HG02970 (cell line): Measurements from ENCODE around the gene NAA35.
"Not testable (repeated sequence)": the region's sequence is repeated elsewhere in the genome, so short reads cannot be mapped to it uniquely, and the experiment has no call there.

Source experiments
- ATAC-seq: cut with Tn5 transposase; IDR thresholded peaks from one replicate; pipeline ENCODE4 v1.9.1; 2021; ENCODE audit warnings: mild to moderate bottlenecking, moderate library complexity, moderate number of reproducible peaks; ENCODE audit not compliant: unreplicated experiment, low FRiP score

Gene NAA35

DNA sequence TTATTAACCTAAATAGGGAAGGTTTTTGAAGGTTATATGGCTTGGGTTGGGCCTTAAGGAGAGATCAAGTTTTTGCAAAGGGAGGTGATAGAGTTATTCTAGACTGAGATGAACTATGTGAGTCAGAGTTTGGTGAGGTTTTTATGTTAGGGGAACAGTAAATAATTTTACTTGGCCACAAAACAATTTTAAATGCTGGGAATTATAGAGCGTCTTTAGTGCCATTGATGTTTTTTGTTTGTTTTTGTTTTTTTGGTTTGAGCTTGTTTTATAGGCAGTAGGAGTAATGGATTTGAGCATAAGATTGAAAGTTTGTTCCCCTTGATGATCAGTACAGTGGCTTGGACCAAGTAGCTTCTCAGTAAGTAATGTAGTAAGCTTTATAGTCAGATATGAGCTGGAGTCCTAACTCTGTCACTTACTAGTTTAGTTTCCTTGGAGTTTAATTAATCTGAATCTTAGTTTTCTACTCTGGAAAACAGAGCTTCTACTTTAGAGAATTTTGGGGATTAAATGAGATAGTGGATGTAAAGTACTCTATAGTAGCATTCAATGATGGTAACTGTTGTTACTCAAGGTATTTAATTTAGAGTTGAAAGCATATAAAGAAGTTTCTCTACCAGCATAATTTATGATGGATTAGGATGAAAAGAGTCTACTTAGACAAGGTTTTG, 2.9 kb downstream of the NAA35 start:
- no peak for ATAC-seq

DNA sequence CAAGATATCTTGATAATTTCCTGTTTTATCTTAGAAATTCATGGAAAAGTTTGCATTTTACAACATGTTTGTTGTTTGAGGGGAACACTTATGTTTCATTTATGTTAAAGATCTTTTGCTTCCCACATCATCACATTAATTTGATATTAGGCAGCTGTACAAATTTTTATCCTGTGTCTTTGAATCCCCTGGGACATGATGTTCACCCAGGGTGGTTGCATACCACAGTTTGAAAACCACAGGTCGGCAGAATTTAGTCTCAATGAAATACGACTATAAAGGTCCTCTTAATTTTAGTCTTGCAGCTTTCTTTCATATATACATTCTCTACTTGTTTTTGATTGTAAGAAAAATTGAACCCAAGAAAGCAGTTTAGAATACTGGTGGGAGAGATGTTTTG, 3.7 kb downstream of the NAA35 start:
- ATAC-seq = no peak

DNA sequence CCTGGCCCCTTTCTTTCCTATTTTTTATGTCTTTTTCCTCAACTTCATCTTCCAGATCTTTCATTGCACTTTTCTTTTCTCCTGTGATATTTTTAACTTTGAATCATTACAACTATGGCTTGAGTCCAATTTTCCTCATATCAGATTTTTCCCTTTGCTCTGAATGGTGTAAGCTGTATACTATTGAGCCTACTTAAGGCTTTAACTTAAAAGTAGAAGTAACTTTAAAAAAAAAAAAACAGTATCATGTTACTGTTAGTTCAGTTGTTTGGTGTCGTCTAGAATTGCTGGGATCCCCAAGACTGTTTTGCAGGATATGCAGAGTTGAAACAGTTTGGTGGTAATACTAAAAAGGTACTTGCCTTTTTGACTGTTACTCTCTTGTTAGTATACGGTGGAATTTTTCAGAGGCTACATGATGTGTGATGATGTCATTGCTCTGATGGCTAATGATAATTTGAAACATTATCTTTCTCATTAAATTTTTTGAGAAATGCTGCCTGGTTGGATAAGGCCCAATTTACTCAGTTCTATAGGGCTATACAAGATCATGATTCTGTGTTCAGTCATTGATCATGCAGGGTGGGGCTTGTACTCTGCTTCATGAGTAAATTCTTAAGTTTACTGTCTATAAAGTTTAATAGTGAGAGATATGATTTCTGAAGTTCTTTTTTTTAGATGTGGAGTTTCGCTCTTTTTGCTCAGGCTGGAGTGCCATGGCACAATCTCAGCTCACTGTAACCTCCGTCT, 8.8 kb downstream of the NAA35 start:
- no peak for ATAC-seq

DNA sequence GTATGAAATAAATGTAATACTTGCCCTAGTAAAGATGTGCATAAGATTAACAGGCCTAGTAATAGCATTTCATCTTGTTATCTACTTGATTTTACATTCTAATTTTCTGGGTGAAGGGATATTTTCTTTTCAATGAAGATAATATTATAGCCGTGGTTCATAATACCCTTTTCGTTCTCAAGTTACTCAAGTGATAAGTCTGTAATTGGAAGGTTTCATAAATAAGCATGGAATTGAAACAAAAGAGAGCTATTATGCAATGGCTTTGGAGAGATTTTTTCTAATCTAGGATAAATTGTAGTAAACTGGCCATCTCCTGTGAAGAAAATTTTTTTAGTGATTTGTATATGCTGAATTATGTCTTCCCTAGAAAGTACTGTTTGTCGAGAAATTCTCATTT, 19.0 kb downstream of the NAA35 start:
- ATAC-seq = no peak

DNA sequence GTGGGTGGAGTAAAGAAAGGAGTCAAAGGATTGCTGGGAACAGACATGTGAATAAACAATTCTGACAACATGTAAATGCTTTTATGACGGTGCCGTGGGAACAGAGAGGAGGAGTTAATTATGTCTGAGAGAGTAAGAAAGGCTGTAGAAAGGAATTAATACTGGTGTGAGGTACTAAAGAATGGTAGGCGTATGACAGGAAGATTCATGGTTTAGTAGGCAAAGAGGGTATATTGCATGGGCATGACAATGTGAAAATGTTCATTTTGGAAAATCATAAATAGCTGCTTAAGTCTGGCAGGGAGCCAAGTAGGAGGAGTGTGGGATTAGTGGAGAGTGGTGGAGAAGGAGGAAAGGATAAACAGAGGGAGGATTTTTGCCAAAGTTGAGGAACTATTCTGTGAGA, 19.7 kb downstream of the NAA35 start:
- no peak for ATAC-seq

DNA sequence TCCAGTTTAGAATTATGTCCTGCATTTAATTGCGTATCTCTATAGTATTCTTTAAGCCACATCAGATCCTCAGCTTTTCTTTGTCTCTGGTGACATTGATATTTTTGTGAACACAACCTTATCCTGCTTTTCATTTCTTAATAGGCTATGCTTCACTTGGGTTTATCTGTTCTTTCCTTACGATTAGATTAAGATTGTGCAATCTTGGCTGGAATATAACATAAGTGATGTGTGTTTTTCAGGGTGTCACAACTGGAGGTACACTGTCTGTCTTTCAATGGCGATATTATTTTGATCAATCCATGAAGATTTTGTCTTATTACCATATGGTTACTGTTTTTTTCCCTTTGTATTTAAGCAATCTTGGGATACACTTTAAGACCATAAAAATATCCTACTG, 23.6 kb downstream of the NAA35 start:
- no peak for ATAC-seq

DNA sequence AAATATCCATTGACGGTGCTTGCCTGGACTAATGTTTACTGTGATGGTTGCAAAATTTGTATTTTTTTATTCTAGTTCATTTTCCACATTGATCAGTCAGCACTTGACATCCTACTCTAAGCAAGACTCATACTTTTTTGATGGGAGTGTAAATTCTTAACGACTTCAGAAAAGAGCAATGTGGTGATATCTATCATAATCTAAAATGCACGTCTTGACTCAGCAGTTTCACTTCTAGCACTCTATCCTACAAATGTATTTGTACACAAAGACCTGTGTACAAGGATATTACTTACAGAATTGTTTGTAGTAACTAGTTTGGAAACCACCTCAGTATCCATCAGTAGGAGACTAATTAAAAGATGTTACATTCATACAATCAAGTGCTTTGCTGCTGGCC, 24.0 kb downstream of the NAA35 start:
- no peak for ATAC-seq

DNA sequence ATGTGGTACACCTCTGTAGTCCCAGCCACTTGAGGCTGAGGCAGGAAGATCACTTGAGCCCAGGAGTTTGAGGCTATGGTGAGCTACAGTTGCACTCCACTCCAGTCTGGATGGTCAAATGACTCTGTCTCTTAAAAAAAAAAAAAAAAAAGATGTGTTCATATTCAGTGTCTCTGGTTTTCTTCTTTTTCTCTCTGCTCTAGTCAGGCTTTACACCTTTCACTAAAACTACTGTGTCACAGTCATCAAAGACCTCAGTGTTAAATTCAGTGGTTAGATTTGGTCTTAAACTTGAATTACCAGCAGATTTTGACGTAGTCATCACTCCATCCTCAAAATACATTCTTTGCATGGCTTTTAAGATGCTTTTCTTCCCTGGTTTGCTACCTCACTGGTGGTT, 28.8 kb downstream of the NAA35 start:
- no peak for ATAC-seq

DNA sequence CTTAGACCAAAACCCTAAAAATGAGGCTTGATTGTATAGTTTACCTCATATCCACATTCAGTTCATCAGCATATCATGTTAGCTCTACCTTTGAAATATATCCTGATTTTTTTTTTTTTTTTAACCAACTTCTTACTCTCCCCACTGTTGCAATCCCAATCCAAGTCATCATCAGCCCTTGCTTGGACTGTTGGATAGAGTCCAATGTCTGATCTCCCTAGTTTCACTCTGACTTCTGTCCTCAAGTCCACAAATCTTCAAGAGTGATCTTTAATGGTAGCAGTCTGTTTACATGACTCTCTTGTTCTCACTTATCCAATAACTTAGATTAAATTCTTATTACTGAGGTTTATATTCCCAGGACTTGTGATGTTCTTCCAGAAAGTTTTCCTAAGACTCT, 30.8 kb downstream of the NAA35 start:
- ATAC-seq = no peak

DNA sequence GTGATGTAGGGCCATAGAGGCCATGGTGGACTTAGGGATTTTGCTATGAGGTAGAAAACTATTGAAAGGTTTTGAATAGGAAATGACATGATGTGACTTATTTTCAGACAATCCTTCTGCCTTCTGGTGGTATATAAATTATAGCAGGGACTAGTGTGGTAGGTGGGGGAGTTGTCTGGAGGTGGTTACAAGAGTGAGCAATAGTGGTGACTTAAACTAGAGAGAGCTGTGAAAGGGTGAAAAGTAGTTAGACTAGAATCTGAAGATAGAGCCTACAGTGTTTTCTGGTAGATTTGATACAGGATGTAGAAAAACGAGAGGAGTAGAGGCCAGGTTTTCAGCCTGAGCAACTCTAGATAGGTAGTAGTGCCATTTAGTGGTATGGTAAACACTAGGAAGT, 32.3 kb downstream of the NAA35 start:
- no peak for ATAC-seq

DNA sequence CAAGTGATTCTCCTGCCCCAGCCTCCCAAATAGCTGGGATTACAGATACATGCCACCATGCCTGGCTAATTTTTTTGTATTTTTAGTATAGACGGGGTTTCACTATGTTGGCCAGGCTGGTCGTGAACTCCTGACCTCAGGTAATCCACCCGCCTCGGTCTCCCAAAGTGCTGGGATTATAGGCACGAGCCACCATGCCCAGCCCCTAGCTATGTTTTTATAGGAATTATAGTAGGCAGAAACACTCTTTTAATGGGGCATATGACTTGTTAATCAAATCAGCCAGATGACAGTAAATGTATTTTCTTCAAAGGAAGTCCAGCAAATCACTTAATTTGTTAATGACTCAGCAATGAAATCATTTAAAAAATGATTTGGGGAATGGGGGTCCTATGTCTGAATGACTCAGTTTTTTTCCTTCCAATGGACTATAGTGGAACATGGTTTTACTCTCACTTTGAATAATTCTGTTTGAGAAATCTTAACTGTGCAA, 33.2 kb downstream of the NAA35 start:
- ATAC-seq = not testable (repeated sequence)

DNA sequence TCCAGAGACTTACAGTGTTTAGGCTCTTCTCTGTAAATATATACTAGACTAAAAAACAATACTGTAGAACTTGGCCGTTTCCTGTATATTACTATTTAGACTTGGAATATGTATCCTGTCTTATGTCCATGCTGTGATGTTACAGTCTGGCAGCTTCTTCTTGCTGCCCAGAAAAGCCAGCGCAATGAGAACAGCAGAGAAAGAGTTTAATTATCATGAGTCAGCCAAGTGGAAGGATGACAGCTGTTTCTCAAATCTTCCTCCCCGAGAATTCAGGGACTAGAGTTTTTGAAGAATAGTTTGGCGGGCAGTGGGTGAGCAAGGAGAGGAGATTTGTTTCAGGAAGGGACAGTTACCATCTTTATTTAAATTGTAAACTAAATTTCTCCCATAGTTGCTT, 37.5 kb downstream of the NAA35 start:
- no peak for ATAC-seq

DNA sequence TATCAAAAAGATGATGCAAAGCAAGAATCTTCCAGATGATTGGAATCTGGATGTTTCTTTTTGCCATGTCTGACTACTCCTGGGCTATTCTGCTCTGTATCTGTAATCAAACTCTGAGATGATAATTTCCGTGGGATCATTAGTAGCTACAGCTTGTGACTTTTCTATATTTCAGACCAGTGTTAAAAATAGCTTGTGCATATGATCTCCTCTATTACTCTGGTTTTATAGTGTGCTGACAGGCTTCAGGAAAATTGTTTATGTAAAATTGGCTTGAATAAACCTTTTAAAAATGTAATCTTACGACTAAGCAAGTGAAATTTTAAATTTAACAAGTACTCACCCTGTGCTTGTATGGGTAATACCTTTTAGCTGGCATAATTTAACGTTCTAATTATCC, 40.4 kb downstream of the NAA35 start:
- ATAC-seq = no peak

DNA sequence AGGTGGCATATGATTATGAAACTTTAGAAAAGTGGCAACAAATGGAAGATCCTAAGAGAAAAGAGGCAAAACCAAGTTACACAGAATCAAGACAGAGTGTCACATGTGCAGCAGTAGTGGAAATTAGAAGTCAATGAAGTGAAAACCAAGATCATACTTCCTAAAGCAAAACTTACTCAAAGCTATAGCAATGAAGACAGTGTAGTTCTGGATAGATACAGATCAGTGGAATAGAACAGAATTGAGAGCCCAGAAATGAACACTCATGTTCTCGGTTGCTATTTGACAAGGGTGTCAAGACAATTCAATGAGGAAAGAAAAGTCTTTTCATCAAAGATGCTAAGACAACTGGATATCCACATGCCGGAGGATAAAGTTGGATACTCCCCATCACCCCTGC, 43.5 kb downstream of the NAA35 start:
- no peak for ATAC-seq

DNA sequence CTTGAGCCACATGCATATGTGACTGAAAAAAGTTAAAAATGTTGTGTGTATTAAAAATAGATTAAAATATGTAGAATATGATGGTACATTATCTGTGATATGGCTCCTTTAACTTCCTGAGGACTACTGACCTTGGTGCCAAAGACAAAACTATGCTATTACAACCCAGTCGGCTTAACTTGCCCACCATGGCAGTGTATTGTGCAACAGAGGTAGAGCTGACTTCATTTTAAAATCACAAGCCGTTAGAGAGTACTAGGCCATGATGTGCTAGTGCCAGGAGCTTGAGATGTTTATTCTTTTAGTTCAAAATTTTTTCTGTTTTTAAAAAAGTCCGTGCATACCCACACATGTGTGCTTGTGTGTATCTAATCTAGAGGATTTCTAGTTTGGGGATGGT, 46.3 kb downstream of the NAA35 start:
- no peak for ATAC-seq

DNA sequence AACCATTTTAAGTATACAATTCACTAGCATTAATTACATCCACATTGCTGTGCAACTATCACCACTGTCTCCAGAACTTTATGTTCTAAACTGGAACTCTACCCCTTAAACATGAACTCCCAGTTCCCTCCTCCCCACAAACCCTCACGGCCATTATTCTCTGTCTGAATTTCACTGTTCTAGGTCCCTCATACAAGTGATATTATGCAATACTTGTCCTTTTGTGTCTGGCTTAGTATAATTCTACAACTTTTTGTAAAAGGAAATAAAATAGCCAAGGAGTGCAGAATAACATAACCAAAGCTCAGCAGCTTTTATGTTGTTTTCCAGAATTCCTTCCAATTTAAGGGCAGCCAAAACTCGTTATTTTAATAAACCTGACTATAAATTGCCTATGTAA, 53.2 kb downstream of the NAA35 start:
- no peak for ATAC-seq

DNA sequence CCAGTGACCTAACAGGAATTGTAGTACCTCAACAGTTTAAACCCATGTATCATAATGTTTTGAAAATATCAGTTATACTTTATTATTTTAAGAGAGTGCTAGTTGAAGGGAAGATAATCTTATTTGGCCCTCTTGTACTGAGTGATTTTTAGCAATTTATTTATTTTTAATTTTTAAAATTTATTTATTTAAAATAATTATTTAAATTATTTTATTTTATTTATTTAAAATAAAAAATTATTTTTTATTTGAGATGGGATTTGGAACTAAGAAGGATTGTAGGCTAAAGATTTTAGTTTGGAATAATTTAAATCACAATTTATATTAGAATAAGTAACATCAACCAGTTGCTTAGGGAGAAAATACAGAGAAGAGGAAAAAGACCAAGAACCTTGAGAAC, 54.2 kb downstream of the NAA35 start:
- ATAC-seq = no peak

DNA sequence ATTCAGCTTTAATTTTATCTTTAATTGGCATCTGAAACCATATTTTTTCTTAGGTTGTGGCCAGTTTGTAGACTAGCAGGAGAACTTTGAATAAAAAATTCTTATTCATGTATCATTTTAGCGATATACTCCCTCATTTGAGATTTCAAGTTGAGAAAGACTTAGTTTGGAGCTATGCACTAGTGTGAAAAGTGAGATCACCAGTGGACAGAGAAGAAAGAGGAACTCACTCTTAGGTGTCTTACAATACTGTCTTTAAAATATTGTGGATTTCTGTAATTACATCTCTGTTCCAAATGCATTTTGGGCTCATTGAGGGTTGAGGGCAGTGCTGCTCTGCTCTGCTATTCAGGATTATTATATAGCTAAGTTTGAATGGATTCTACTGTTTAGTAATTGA, 54.7 kb downstream of the NAA35 start:
- ATAC-seq = no peak

DNA sequence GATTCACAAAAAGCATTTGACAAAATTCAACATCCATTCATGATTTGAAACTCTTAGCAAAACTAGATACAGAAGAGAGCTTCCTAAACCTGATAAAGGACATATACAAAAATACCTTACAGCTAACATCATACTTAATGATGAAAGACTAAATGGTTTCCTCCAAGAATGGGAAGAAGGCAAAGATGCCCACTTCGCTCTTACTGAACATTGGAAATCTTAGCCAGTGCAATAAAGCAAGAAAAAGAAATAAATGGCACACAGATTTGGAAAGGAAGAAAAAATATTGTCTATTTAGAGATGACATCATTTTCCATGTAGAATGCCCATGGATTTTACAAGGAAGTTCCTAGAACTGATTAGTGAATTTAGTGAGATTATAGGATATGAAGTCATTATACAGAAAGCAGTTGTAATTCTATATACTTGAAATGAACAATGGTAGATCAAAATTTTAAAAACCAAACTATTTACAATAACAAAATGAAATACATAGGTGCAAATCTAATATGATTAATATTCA, 64.4 kb downstream of the NAA35 start:
- ATAC-seq = no peak

DNA sequence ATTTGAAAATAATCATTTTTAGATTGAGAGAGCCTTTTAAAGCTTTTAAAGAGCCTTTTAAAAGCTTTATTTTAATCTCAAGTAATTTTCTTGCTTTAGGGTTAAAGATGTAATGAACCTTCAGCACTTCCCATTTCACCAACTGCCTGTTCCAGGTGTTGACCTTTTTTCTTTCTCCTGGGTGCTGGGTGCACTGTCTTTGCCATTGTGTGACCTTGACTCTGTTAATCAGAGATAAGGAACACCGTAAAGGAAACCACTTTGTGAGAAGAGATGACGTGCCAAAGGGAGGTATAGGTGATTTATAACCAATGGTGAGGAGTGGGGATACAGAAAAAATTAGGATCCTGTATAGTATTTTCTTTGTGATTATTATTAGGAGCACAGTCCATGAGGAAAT, 68.2 kb downstream of the NAA35 start:
- ATAC-seq = no peak

DNA sequence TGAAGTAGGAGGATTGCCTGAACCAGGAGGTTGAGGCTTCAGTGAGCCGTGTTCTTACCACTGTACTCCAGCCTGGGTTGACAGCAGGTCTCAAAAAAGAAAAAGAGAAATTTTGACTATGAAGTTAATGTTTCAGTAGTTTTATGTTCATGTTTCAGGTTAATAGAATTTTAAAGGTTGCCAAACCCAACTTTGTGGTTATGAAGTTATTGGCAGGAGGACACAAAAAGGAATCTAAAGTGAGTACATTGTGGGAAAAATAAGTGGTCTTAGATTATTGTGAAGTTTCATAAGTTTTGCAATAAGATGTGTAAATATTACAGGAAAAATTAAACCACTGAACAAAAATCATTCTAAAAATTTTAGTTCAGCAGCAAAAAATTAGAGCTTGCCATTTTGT, 79.8 kb downstream of the NAA35 start:
- ATAC-seq = no peak

DNA sequence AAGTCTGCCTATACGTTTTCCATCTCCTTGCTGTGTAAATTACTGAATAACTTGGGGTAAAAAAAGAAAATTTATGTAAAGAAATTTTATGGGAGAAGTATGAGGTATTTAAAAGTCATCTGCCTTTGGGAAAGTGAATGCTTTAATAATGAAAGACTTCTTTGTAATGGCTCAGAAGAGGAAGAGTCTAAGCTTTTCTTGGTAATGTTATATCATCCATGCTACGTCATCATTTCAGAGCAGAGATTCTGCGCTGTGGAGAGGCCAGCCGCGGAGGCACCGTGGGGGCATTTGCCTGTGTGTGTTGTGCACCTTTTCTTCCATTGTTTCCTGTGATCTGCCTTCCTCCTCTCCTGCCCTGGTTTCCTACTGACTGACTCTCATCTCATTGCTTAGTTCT, 80.2 kb downstream of the NAA35 start:
- ATAC-seq = no peak
